ENCODE measurements around the gene AP1M1.

Gene AP1M1

DNA sequence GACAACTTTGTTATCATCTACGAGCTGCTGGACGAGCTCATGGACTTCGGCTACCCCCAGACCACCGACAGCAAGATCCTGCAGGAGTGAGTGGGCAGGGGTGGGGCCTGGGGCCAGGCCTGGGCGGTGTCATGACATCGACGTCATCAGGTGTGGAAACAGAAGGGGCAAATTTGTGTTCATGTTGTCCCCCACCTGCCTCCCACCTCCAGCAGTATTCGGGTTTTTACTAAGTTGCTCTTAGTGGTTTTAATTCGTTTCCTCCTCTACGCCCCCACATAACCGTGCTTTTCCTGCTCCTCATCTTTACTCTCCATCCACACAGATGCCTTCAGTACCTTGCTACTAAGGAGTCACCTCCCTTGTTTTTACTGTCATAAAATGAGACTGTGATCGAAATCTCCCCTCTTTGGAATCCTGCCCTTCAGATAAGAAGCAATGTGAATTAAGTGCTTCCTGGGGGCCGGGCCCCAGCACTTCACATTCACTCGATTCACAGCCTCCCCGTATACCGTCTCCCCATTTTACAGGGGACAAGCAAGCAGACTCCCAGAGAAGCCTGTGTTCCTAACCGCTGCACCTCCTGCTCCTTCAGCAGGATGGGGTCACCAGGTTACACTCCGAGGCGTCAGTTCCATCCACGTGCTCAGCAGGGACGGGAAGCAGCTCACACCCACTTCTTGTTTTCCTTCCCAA lies 10.5 kb downstream of the AP1M1 start:
- Histone ChIP-seq H2AK5ac (ENCODE audit: low read length) (no peak overlapping the region), H3K36me3 (ENCODE audit: control insufficient read depth in 1 of 2, insufficient read depth in 2 of 2, low read length in 2 of 2) (peaks cover 49 to 52% of the 10 kb centered on the region in 2 experiments), H2AFZ (ENCODE audit: insufficient read depth, low read length, poor library complexity) (no peak overlapping the region), H4K91ac (ENCODE audit: low read depth, low read length) (no peak overlapping the region), H2BK12ac (ENCODE audit: low read length) (no peak overlapping the region), H4K12ac (ENCODE audit: low read depth, low read length) (no peak overlapping the region), H3K4me2 (ENCODE audit: low read length) (no peak overlapping the region), H3K4me1 (ENCODE audit: control insufficient read depth in 1 of 2, insufficient read depth in 2 of 2, low read length in 2 of 2) (no peaks in the 10 kb centered on the region), H3K79me1 (ENCODE audit: low read length) (no peaks in the 10 kb centered on the region), H3K4ac (ENCODE audit: low read depth, low read length) (no peak overlapping the region), H2BK120ac (ENCODE audit: insufficient read depth, low read length, poor library complexity) (no peak overlapping the region), H4K8ac (ENCODE audit: low read depth, low read length) (no peak overlapping the region), H2BK5ac (ENCODE audit: low read depth, low read length, poor library complexity) (no peak overlapping the region), H3K9me3 (ENCODE audit: insufficient read depth, low read depth, low read length) (peaks cover 2% of the 10 kb centered on the region), H3K23ac (ENCODE audit: low read length) (no peak overlapping the region), H3K27me3 (ENCODE audit: insufficient read depth, low read length) (no peaks in the 10 kb centered on the region), H3K18ac (ENCODE audit: low read length) (no peak overlapping the region), H3K9ac (ENCODE audit: low read length) (no peak overlapping the region), H3K14ac (ENCODE audit: low read length) (no peak overlapping the region), H3K79me2 (ENCODE audit: control insufficient read depth, insufficient read depth, low read length, poor library complexity) (no peaks in the 10 kb centered on the region), H3K27ac (ENCODE audit: low read depth, low read length) (no peak overlapping the region), H3K4me3 (ENCODE audit: low read depth, low read length) (no peak overlapping the region)
- no peak for DNase-seq
- WGBS (ENCODE audit: extremely low coverage, insufficient coverage, insufficient read length) = no CpG with 5 or more reads among the region's 21 CpGs

DNA sequence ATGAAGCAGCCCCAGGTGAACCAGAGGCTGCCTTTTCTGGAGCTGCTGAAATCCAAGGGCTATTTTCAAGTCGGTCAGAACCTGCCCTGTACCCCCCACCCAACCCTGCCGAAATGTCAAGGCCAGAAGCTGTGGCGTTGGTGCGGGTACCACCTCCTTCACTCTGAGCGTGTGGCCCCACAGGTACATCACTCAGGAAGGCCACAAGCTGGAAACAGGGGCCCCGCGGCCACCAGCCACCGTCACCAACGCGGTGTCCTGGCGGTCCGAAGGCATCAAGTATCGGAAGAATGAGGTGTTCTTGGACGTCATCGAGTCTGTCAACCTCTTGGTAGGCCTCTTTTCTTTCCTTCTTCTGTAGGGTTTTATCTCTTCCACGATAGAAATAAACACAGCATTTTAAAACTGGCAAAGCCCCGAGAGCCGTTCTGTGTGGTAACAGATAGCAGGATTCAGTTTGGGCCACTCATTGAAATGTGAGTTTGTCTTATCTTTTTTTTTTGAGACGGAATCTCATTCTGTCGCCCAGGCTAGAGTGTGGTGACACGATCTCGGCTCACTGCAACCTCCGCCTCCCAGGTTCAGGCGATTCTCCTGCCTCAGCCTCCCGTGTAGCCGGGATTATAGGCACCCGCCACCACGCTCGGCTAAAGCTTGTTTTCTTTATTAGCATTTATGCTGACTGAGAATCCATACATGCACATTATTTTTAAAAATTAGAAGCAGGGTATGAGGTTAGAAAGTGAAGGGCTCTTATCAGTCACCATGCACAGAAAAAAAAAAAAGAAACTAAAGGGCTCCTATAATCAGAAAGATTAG lies 11.3 kb downstream of the AP1M1 start:
- peaks cover 42 to 44% of the 10 kb centered on the region in 2 experiments for H3K36me3 ChIP-seq (ENCODE audit: control insufficient read depth in 1 of 2, insufficient read depth in 2 of 2, low read length in 2 of 2)
- no peak overlapping the region for H2BK5ac ChIP-seq (ENCODE audit: low read depth, low read length, poor library complexity)
- H2AFZ ChIP-seq (ENCODE audit: insufficient read depth, low read length, poor library complexity) = no peak overlapping the region
- no peak overlapping the region for H3K14ac ChIP-seq (ENCODE audit: low read length)
- no CpG with 5 or more reads among the region's 29 CpGs for WGBS (ENCODE audit: extremely low coverage, insufficient coverage, insufficient read length)
- no peaks in the 10 kb centered on the region for H3K79me2 ChIP-seq (ENCODE audit: control insufficient read depth, insufficient read depth, low read length, poor library complexity)
- H3K79me1 ChIP-seq (ENCODE audit: low read length) = no peaks in the 10 kb centered on the region
- H2BK120ac ChIP-seq (ENCODE audit: insufficient read depth, low read length, poor library complexity) = no peak overlapping the region
- H3K27me3 ChIP-seq (ENCODE audit: insufficient read depth, low read length) = no peaks in the 10 kb centered on the region
- no peak overlapping the region for H4K12ac ChIP-seq (ENCODE audit: low read depth, low read length)
- H2AK5ac ChIP-seq (ENCODE audit: low read length) = no peak overlapping the region
- H3K9ac ChIP-seq (ENCODE audit: low read length) = no peak overlapping the region
- no peak overlapping the region for H4K8ac ChIP-seq (ENCODE audit: low read depth, low read length)
- H3K9me3 ChIP-seq (ENCODE audit: insufficient read depth, low read depth, low read length) = no peaks in the 10 kb centered on the region
- H3K4ac ChIP-seq (ENCODE audit: low read depth, low read length) = no peak overlapping the region
- H4K91ac ChIP-seq (ENCODE audit: low read depth, low read length) = no peak overlapping the region
- DNase-seq = no peak
- H3K4me1 ChIP-seq (ENCODE audit: control insufficient read depth in 1 of 2, insufficient read depth in 2 of 2, low read length in 2 of 2) = no peaks in the 10 kb centered on the region
- H2BK12ac ChIP-seq (ENCODE audit: low read length) = no peak overlapping the region
- no peak overlapping the region for H3K4me3 ChIP-seq (ENCODE audit: low read depth, low read length)
- no peak overlapping the region for H3K23ac ChIP-seq (ENCODE audit: low read length)
- H3K4me2 ChIP-seq (ENCODE audit: low read length) = no peak overlapping the region
- no peak overlapping the region for H3K18ac ChIP-seq (ENCODE audit: low read length)
- H3K27ac ChIP-seq (ENCODE audit: low read depth, low read length) = no peak overlapping the region

DNA sequence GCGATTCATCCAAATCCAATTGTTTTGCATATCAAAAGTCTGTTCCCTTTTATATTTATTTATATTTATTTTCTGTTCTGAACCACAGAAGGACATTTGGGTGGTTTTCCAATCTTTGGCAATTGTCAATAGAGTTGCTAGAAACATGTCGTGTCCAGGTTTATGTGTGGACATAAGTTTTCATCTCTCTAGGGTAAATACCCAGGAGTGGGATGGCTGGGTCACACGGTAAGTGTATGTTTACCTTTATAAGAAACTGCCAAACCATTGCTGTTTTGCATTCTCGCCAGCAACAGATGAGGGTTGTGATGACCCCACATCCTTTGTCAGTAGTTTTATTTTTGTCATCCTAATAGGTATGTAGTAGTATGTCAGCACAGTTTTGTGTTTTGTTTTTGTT lies 12.5 kb downstream of the AP1M1 start:
- H3K27me3 ChIP-seq (ENCODE audit: insufficient read depth, low read length) = no peaks in the 10 kb centered on the region
- no peaks in the 10 kb centered on the region for H3K4me1 ChIP-seq (ENCODE audit: control insufficient read depth in 1 of 2, insufficient read depth in 2 of 2, low read length in 2 of 2)
- DNase-seq = no peak
- no peak overlapping the region for H3K14ac ChIP-seq (ENCODE audit: low read length)
- no peaks in the 10 kb centered on the region for H3K79me2 ChIP-seq (ENCODE audit: control insufficient read depth, insufficient read depth, low read length, poor library complexity)
- H4K91ac ChIP-seq (ENCODE audit: low read depth, low read length) = no peak overlapping the region
- peaks cover 36 to 39% of the 10 kb centered on the region in 2 experiments for H3K36me3 ChIP-seq (ENCODE audit: control insufficient read depth in 1 of 2, insufficient read depth in 2 of 2, low read length in 2 of 2)
- no peak overlapping the region for H3K9ac ChIP-seq (ENCODE audit: low read length)
- no peak overlapping the region for H3K18ac ChIP-seq (ENCODE audit: low read length)
- H2BK120ac ChIP-seq (ENCODE audit: insufficient read depth, low read length, poor library complexity) = no peak overlapping the region
- H3K23ac ChIP-seq (ENCODE audit: low read length) = no peak overlapping the region
- no peak overlapping the region for H3K4ac ChIP-seq (ENCODE audit: low read depth, low read length)
- no peak overlapping the region for H4K12ac ChIP-seq (ENCODE audit: low read depth, low read length)
- H2AFZ ChIP-seq (ENCODE audit: insufficient read depth, low read length, poor library complexity) = no peak overlapping the region
- H3K4me2 ChIP-seq (ENCODE audit: low read length) = no peak overlapping the region
- H2BK12ac ChIP-seq (ENCODE audit: low read length) = no peak overlapping the region
- no peak overlapping the region for H2AK5ac ChIP-seq (ENCODE audit: low read length)
- no peaks in the 10 kb centered on the region for H3K9me3 ChIP-seq (ENCODE audit: insufficient read depth, low read depth, low read length)
- H2BK5ac ChIP-seq (ENCODE audit: low read depth, low read length, poor library complexity) = no peak overlapping the region
- no peak overlapping the region for H4K8ac ChIP-seq (ENCODE audit: low read depth, low read length)
- H3K79me1 ChIP-seq (ENCODE audit: low read length) = no peaks in the 10 kb centered on the region
- no peak overlapping the region for H3K27ac ChIP-seq (ENCODE audit: low read depth, low read length)
- WGBS (ENCODE audit: extremely low coverage, insufficient coverage, insufficient read length) = no CpG with 5 or more reads among the region's 4 CpGs
- H3K4me3 ChIP-seq (ENCODE audit: low read depth, low read length) = no peak overlapping the region

DNA sequence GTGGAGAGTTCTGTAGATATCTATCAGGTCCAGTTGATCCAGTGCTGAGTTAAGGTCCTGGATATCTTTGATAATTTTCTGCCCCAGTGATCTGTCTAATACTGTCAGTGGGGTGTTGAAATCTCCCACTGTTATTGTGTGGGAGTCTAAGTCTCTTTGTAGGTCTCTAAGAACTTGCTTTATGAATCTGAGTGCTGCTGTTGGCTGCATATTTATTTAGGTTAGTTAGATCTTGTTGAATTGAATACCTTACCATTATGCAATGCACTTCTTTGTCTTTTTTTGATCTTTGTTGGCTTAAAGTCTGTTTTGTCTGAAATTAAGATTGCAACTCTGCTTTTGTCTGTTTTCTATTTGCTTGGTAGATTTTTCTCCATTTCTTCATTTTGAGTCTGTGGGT lies 15.4 kb downstream of the AP1M1 start:
- H3K27ac ChIP-seq (ENCODE audit: low read depth, low read length) = no peak overlapping the region
- H3K9ac ChIP-seq (ENCODE audit: low read length) = no peak overlapping the region
- no peak overlapping the region for H4K12ac ChIP-seq (ENCODE audit: low read depth, low read length)
- no peak overlapping the region for H3K23ac ChIP-seq (ENCODE audit: low read length)
- H3K27me3 ChIP-seq (ENCODE audit: insufficient read depth, low read length) = no peaks in the 10 kb centered on the region
- no peak for DNase-seq
- H2BK5ac ChIP-seq (ENCODE audit: low read depth, low read length, poor library complexity) = no peak overlapping the region
- peaks cover 3% of the 10 kb centered on the region for H3K9me3 ChIP-seq (ENCODE audit: insufficient read depth, low read depth, low read length)
- H3K79me1 ChIP-seq (ENCODE audit: low read length) = no peaks in the 10 kb centered on the region
- no peak overlapping the region for H2BK120ac ChIP-seq (ENCODE audit: insufficient read depth, low read length, poor library complexity)
- no peak overlapping the region for H4K91ac ChIP-seq (ENCODE audit: low read depth, low read length)
- H2BK12ac ChIP-seq (ENCODE audit: low read length) = no peak overlapping the region
- H3K4me2 ChIP-seq (ENCODE audit: low read length) = no peak overlapping the region
- no peak overlapping the region for H4K8ac ChIP-seq (ENCODE audit: low read depth, low read length)
- H3K36me3 ChIP-seq (ENCODE audit: control insufficient read depth in 1 of 2, insufficient read depth in 2 of 2, low read length in 2 of 2) = peaks cover 24 to 28% of the 10 kb centered on the region in 2 experiments
- H3K14ac ChIP-seq (ENCODE audit: low read length) = no peak overlapping the region
- no peak overlapping the region for H3K18ac ChIP-seq (ENCODE audit: low read length)
- no peaks in the 10 kb centered on the region for H3K79me2 ChIP-seq (ENCODE audit: control insufficient read depth, insufficient read depth, low read length, poor library complexity)
- H2AFZ ChIP-seq (ENCODE audit: insufficient read depth, low read length, poor library complexity) = no peak overlapping the region
- H3K4me3 ChIP-seq (ENCODE audit: low read depth, low read length) = no peak overlapping the region
- no peaks in the 10 kb centered on the region for H3K4me1 ChIP-seq (ENCODE audit: control insufficient read depth in 1 of 2, insufficient read depth in 2 of 2, low read length in 2 of 2)
- no peak overlapping the region for H3K4ac ChIP-seq (ENCODE audit: low read depth, low read length)
- H2AK5ac ChIP-seq (ENCODE audit: low read length) = no peak overlapping the region

All from trophoblast cell (in vitro differentiated cells and primary cell).